DND-41 (cell line): Measurements from ENCODE around the gene AGK.
A peak's percentile ranks its signal among the peaks of the same experiment; 100 is the strongest.

Experiments
- ATAC-seq: fragments of 200-7000 bp; cut with Tn5 transposase; 3 replicates; pipeline ENCODE4 v1.9.1; 2021; ENCODE audit warnings: low read depth; ENCODE audit not compliant: insufficient read depth
- DNase-seq: peaks from one replicate; pipeline ENCODE4 v3.0.0-alpha.2; 2020
- H2AFZ ChIP-seq: 2 replicates; pipeline ENCODE4 v1.6.0; 2012; ENCODE audit warnings: low read depth, low read length
- H3K27ac ChIP-seq: 2 replicates; pipeline ENCODE4 v1.5.1; 2012; ENCODE audit warnings: low read length, inconsistent platforms
- H3K27me3 ChIP-seq: fragments of 200-600 bp; sonication (generic); 2 replicates; pipeline ENCODE4 v1.6.0; 2012; ENCODE audit warnings: low read length, mild to moderate bottlenecking, inconsistent platforms; ENCODE audit not compliant: insufficient read depth, poor library complexity
- H3K36me3 ChIP-seq: 2 replicates; pipeline ENCODE4 v1.5.1; 2012; ENCODE audit warnings: low read length, inconsistent platforms; ENCODE audit not compliant: insufficient read depth
- H3K4me1 ChIP-seq: 2 replicates; pipeline ENCODE4 v1.5.1; 2012; ENCODE audit warnings: mild to moderate bottlenecking, low read length; ENCODE audit not compliant: insufficient read depth
- H3K4me2 ChIP-seq: 2 replicates; pipeline ENCODE4 v1.6.0; 2012; ENCODE audit warnings: mild to moderate bottlenecking, moderate library complexity, low read length, inconsistent platforms; ENCODE audit not compliant: insufficient read depth
- H3K4me3 ChIP-seq, 2 experiments: fragments of 200-600 bp in 1 of 2; shearing (Covaris generic) in 1 of 2; 2 replicates each; pipeline ENCODE4 v1.5.1; 2012 to 2016; ENCODE audit warnings: inconsistent platforms in 2 of 2, low read length in 2 of 2, mild to moderate bottlenecking in 2 of 2, low read depth in 1 of 2, moderate library complexity in 1 of 2
- H3K79me2 ChIP-seq: 2 replicates; pipeline ENCODE4 v1.6.0; 2012; ENCODE audit warnings: low read length, inconsistent platforms; ENCODE audit not compliant: insufficient read depth
- H3K9ac ChIP-seq: 2 replicates; pipeline ENCODE4 v1.6.0; 2012; ENCODE audit warnings: low read depth, mild to moderate bottlenecking, inconsistent platforms, low read length, moderate library complexity
- H3K9me3 ChIP-seq: 2 replicates; pipeline ENCODE4 v1.5.1; 2012; ENCODE audit warnings: low read length, moderate library complexity, mild to moderate bottlenecking, inconsistent platforms; ENCODE audit not compliant: insufficient read depth, severe bottlenecking
- H4K20me1 ChIP-seq: 2 replicates; pipeline ENCODE4 v1.6.0; 2012; ENCODE audit warnings: low read length; ENCODE audit not compliant: insufficient read depth
- EZH2 ChIP-seq: IDR thresholded peaks from 3 replicates; pipeline ENCODE4 v1.6.1; 2012; ENCODE audit warnings: borderline replicate concordance, low read depth, mild to moderate bottlenecking, moderate library complexity, low read length, inconsistent platforms; ENCODE audit not compliant: severe bottlenecking
- TF ChIP-seq, protein P1 (sequence below): IDR thresholded peaks from 2 replicates; pipeline ENCODE4 v1.5.1; 2012; ENCODE audit warnings: borderline replicate concordance, low read length, moderate library complexity, mild to moderate bottlenecking; ENCODE audit not compliant: poor library complexity, severe bottlenecking; ENCODE audit errors: extremely low read depth

The AGK gene

DNA sequence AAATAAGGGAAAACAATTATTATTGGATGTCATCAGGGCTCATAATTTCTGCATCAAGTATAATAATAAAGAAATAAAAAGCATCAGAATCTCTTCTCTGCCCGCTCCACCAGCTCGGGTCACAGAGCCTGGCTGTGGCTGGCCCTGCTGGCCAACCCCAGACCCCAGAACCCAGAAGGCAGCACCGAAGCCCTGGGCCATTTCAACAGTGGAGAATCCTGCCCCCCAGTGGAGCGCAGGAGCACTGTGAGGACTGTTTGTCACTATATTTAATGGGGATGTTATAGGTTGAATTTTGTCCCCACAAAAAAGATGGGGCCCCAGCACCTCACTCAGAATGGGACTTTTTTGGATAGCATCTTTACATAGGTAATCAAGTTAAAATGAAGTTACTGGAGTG is 123.5 kb downstream of the AGK start:
- no peak overlapping the region for H3K27ac ChIP-seq

DNA sequence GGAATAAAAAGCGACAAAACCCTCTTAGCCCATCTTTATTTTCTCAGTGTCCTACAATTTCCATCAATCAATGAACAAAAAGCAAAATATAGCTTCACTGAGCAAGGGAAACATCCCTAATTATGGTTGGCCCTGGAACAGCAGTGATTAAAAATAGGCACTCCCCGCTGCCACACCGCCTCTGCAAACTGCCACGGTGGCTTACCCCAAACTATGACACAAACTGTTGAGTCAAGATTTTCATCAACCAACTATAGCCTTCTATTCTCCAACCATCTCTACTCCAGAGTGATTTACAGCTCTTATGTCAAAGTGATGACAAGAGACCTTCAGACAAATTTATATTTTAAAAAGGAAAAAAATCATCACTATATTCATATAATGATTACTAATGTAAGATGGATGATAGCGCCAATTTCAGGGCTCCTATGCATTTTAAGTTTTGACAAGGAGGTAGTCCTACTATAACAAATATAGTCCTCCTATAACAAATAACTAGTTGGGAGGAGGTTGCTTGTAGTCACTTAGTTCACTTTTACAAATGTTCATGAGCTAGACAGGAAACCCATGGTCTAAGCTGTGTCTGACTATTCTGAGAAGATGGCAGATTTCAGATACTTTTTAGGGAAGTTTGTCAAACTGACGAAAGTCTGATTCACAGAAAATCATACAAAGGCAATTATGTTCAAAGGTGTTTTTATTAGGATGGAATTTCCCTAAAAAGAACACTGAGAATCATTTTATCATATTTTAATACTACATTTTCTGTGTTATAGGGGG is 124.4 kb downstream of the AGK start:
- no peaks in the 10 kb centered on the region for H3K27me3 ChIP-seq
- no peaks in the 10 kb centered on the region for H4K20me1 ChIP-seq
- ATAC-seq, result no peak
- no peak for DNase-seq
- no peak overlapping the region for H3K4me2 ChIP-seq
- no peak overlapping the region for H2AFZ ChIP-seq
- H3K79me2 ChIP-seq, result no peaks in the 10 kb centered on the region
- no peaks in the 10 kb centered on the region for H3K4me1 ChIP-seq
- no peak overlapping the region for H3K4me3 ChIP-seq
- TF ChIP-seq EZH2, result no peak
- TF ChIP-seq, protein P1, sequence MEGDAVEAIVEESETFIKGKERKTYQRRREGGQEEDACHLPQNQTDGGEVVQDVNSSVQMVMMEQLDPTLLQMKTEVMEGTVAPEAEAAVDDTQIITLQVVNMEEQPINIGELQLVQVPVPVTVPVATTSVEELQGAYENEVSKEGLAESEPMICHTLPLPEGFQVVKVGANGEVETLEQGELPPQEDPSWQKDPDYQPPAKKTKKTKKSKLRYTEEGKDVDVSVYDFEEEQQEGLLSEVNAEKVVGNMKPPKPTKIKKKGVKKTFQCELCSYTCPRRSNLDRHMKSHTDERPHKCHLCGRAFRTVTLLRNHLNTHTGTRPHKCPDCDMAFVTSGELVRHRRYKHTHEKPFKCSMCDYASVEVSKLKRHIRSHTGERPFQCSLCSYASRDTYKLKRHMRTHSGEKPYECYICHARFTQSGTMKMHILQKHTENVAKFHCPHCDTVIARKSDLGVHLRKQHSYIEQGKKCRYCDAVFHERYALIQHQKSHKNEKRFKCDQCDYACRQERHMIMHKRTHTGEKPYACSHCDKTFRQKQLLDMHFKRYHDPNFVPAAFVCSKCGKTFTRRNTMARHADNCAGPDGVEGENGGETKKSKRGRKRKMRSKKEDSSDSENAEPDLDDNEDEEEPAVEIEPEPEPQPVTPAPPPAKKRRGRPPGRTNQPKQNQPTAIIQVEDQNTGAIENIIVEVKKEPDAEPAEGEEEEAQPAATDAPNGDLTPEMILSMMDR, result no peak
- H3K9me3 ChIP-seq, result peaks cover 4% of the 10 kb centered on the region
- H3K36me3 ChIP-seq, result peaks cover 27% of the 10 kb centered on the region
- H3K27ac ChIP-seq, result no peak overlapping the region
- H3K9ac ChIP-seq, result no peak overlapping the region

More for the DNA sequence above, 123.5 kb downstream of the AGK start:
- TF ChIP-seq EZH2, result no peak
- TF ChIP-seq, protein P1, result peak; percentile 47
- Histone ChIP-seq H4K20me1 (no peaks in the 10 kb centered on the region), H3K79me2 (no peaks in the 10 kb centered on the region), H3K4me1 (no peaks in the 10 kb centered on the region), H3K9me3 (peaks cover 4% of the 10 kb centered on the region), H3K4me3 (no peak overlapping the region), H2AFZ (no peak overlapping the region), H3K9ac (no peak overlapping the region), H3K27me3 (no peaks in the 10 kb centered on the region), H3K36me3 (peaks cover 27% of the 10 kb centered on the region), H3K4me2 (no peak overlapping the region)
- DNase-seq (no peak), ATAC-seq (0 out of 3 replicates have a peak, but pooled peaks have one; percentile 48)

DNA sequence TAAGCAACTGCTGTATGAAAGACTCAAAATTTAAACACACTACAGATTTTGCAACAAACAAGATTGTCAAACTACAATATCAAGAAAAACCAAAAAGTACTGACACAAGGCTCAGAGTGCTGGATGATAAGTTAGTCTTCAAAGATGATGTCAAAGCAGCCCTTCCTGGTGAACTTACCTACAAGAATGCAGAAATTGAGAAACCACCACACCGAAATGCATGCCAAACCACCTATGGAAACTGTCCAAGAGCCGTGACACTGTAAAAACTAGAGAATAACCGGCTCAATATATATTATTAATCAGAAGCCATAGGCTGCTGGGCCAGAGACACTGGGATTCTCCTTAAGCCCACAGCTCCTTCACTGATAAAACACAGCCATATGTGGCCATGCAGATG is 125.4 kb downstream of the AGK start:
- H3K79me2 ChIP-seq, result no peaks in the 10 kb centered on the region
- ATAC-seq (no peak), DNase-seq (no peak)
- H3K9me3 ChIP-seq, result peaks cover 4% of the 10 kb centered on the region
- no peak overlapping the region for H3K4me2 ChIP-seq
- no peaks in the 10 kb centered on the region for H3K4me1 ChIP-seq
- no peak overlapping the region for H3K4me3 ChIP-seq
- H3K27me3 ChIP-seq, result no peaks in the 10 kb centered on the region
- H3K27ac ChIP-seq, result no peak overlapping the region
- no peak overlapping the region for H3K9ac ChIP-seq
- TF ChIP-seq EZH2, result no peak
- TF ChIP-seq, protein P1, result no peak
- H3K36me3 ChIP-seq, result peaks cover 29% of the 10 kb centered on the region
- H2AFZ ChIP-seq, result no peak overlapping the region
- no peaks in the 10 kb centered on the region for H4K20me1 ChIP-seq
